Measurements from ENCODE around the gene POU4F1. TPM values are rescaled to one million over a fixed set of nuclear protein-coding genes. Genes with fewer than 3 reads are reported as not detected.

POU4F1 gene
- polyA plus RNA-seq, 1 donor from 2014 or later: not detected

GRCh38 chr13:78586706-78587105 is 16.6 kb downstream of the POU4F1 start:
- H3K4me2 ChIP-seq (ENCODE audit: low read length): no peak overlapping the region

GRCh38 chr13:78576261-78576660 is 27.1 kb downstream of the POU4F1 start:
- Histone ChIP-seq H3K27ac (ENCODE audit: low read length) (no peak overlapping the region), H3K9ac (ENCODE audit: low read length) (no peak overlapping the region), H3K4me3 (ENCODE audit: low read length) (no peak overlapping the region), H3F3A (ENCODE audit: insufficient read depth, low read length, poor library complexity, severe bottlenecking) (no peaks in the 10 kb centered on the region), H3K36me3 (ENCODE audit: insufficient read depth, low read length) (no peaks in the 10 kb centered on the region), H3K79me2 (replicated peaks; ENCODE audit: insufficient read depth, low read length) (no peaks in the 10 kb centered on the region), H4K20me1 (ENCODE audit: insufficient read depth) (no peaks in the 10 kb centered on the region), H2AFZ (ENCODE audit: low read depth, low read length) (no peak overlapping the region), H3K9me2 (ENCODE audit: insufficient read depth, low read length) (no peaks in the 10 kb centered on the region), H3K9me3 (ENCODE audit: low read length) (no peaks in the 10 kb centered on the region), H3K27me3 (ENCODE audit: insufficient read depth, low read depth, low read length) (no peaks in the 10 kb centered on the region), H3K4me2 (ENCODE audit: low read length) (no peak overlapping the region)
- TF ChIP-seq CTCF (IDR thresholded peaks at IDR 0.05; ENCODE audit: poor library complexity, severe bottlenecking): no peak
- TF ChIP-seq MXI1 (conservative IDR thresholded peaks at IDR 0.05; ENCODE audit: poor library complexity, severe bottlenecking): no peak
- TF ChIP-seq SMC3 (conservative IDR thresholded peaks at IDR 0.05; ENCODE audit: poor library complexity): no peak
- no peak for TF ChIP-seq POLR2AphosphoS5 (IDR thresholded peaks at IDR 0.05)

More at GRCh38 chr13:78586706-78587105, 16.6 kb downstream of the POU4F1 start:
- Histone ChIP-seq H3K9ac (ENCODE audit: low read length) (no peak overlapping the region), H2AFZ (ENCODE audit: low read depth, low read length) (no peak overlapping the region), H3K27me3 (ENCODE audit: insufficient read depth, low read depth, low read length) (peaks cover 70% of the 10 kb centered on the region), H3K36me3 (ENCODE audit: insufficient read depth, low read length) (no peaks in the 10 kb centered on the region), H3K79me2 (replicated peaks; ENCODE audit: insufficient read depth, low read length) (no peaks in the 10 kb centered on the region), H3K4me3 (ENCODE audit: low read length) (no peak overlapping the region), H3K9me3 (ENCODE audit: low read length) (peaks cover 3% of the 10 kb centered on the region), H3K27ac (ENCODE audit: low read length) (no peak overlapping the region), H4K20me1 (ENCODE audit: insufficient read depth) (no peaks in the 10 kb centered on the region), H3K9me2 (ENCODE audit: insufficient read depth, low read length) (no peaks in the 10 kb centered on the region), H3F3A (ENCODE audit: insufficient read depth, low read length, poor library complexity, severe bottlenecking) (no peaks in the 10 kb centered on the region)
- TF ChIP-seq EP300 (conservative IDR thresholded peaks at IDR 0.05; ENCODE audit: poor library complexity, severe bottlenecking) (no peak), CTCF (IDR thresholded peaks at IDR 0.05; ENCODE audit: poor library complexity, severe bottlenecking) (peak; percentile 15)

- no peaks in the 10 kb centered on the region for H3K36me3 ChIP-seq (ENCODE audit: insufficient read depth, low read length)
- no peaks in the 10 kb centered on the region for H3F3A ChIP-seq (ENCODE audit: insufficient read depth, low read length, poor library complexity, severe bottlenecking)
- no peak overlapping the region for H3K4me2 ChIP-seq (ENCODE audit: low read length)
- no peak overlapping the region for H3K4me3 ChIP-seq (ENCODE audit: low read length)
- H3K79me2 ChIP-seq (replicated peaks; ENCODE audit: insufficient read depth, low read length): no peaks in the 10 kb centered on the region
- H3K27me3 ChIP-seq (ENCODE audit: insufficient read depth, low read depth, low read length): no peaks in the 10 kb centered on the region
- no peaks in the 10 kb centered on the region for H3K9me3 ChIP-seq (ENCODE audit: low read length)
- no peak overlapping the region for H2AFZ ChIP-seq (ENCODE audit: low read depth, low read length)
- no peak overlapping the region for H3K27ac ChIP-seq (ENCODE audit: low read length)
- TF ChIP-seq REST (IDR thresholded peaks at IDR 0.05; ENCODE audit: borderline replicate concordance) (no peak), TAF1 (IDR thresholded peaks at IDR 0.05; ENCODE audit: low read depth) (no peak), RAD21 (conservative IDR thresholded peaks at IDR 0.05) (no peak), EZH2 (IDR thresholded peaks at IDR 0.05; ENCODE audit: borderline replicate concordance, insufficient read depth, low read length, poor library complexity, severe bottlenecking) (no peak), EP300 (conservative IDR thresholded peaks at IDR 0.05; ENCODE audit: poor library complexity, severe bottlenecking) (no peak), SMC3 (conservative IDR thresholded peaks at IDR 0.05; ENCODE audit: poor library complexity) (no peak), POLR2AphosphoS5 (IDR thresholded peaks at IDR 0.05) (no peak), CTCF (IDR thresholded peaks at IDR 0.05; ENCODE audit: poor library complexity, severe bottlenecking) (no peak), MXI1 (conservative IDR thresholded peaks at IDR 0.05; ENCODE audit: poor library complexity, severe bottlenecking) (no peak)
- no peaks in the 10 kb centered on the region for H3K9me2 ChIP-seq (ENCODE audit: insufficient read depth, low read length)
- no peaks in the 10 kb centered on the region for H4K20me1 ChIP-seq (ENCODE audit: insufficient read depth)
- H3K9ac ChIP-seq (ENCODE audit: low read length): no peak overlapping the region
Observed at GRCh38 chr13:78572459-78572858, 30.9 kb downstream of the POU4F1 start.
